Bronchial epithelial cell (primary cell): ENCODE data around the gene MPO. TPM values are rescaled to one million over a fixed set of nuclear protein-coding genes. Genes with fewer than 3 reads are reported as not detected.

Experiments
- DNase-seq: peaks from one replicate; pipeline ENCODE4 v3.0.0-alpha.2; 2010; ENCODE audit warnings: low read depth
- FAIRE-seq: peaks from 2 replicates; lab custom pipeline; 2011; peaks lifted over from hg19 to GRCh38; lab: Jason Lieb, UNC
- H3K27me3 ChIP-seq: 2 replicates; pipeline ENCODE4 v1.5.1; 2011; ENCODE audit warnings: low read length; ENCODE audit not compliant: control insufficient read depth, insufficient read depth
- H3K36me3 ChIP-seq: 2 replicates; pipeline ENCODE4 v1.5.1; 2011; ENCODE audit warnings: low read length; ENCODE audit not compliant: control insufficient read depth, insufficient read depth
- H3K4me3 ChIP-seq: 2 replicates; pipeline ENCODE4 v1.5.1; 2011; ENCODE audit warnings: mild to moderate bottlenecking, low read depth, low read length, control low read depth
- CTCF ChIP-seq: IDR thresholded peaks from 2 replicates; pipeline ENCODE4 v1.5.1; 2011; ENCODE audit warnings: mild to moderate bottlenecking, moderate library complexity, low read length, control low read depth, inconsistent platforms; ENCODE audit not compliant: insufficient read depth, severe bottlenecking
- total RNA-seq: library from RNA; depleted of rRNA; stranded (reverse); fragments of >200 nt; gene quantifications from 2 replicates; pipeline ENCODE4 v1.2.1, GENCODE V29; 2014

Gene MPO
- total RNA-seq, 1 donor from 2014 or later: not detected

DNA sequence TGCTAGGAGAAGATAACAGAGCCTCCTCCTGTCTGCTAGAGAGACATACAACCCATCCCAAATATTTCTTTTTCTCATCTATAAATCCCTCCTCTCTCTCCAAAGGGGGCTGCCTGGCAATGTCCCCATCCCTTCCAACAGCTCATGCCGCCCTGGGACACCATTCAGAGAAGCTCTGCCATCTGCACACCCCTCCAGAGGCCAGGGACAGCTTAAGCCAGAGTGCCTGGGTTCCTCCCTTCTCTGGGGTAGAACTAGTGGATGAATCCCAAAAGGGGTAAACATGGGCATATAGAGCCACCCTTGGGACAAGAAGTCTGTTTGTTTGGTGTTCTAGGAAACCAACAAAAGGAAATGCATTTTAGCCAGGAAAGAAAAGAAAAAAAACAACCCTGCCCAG lies 44.9 kb downstream of the MPO start:
- H3K36me3 ChIP-seq: no peaks in the 10 kb centered on the region
- DNase-seq: no peak
- H3K27me3 ChIP-seq: peaks cover 2% of the 10 kb centered on the region
- H3K4me3 ChIP-seq: no peak overlapping the region
- no peak for FAIRE-seq
- TF ChIP-seq CTCF: no peak

DNA sequence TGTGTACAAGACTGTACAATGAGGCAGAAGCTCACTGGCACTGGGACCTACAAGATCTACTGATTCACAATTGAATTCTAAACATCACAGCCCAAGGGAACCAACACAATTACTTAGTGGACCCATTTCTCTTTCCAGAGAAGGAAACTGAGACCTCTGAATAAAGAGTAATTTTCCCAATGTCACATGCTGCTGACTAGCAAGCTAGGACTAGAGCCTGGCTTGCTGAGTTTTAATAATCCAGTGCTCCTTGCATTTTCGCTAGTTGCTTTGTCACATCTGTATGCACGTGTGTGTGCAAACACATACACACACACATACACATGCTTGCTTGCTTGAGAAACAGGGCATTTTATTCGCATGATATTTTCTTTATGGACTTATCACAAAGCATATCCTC lies 46.2 kb downstream of the MPO start:
- peaks cover 2% of the 10 kb centered on the region for H3K27me3 ChIP-seq
- TF ChIP-seq CTCF: no peak
- FAIRE-seq (no peak), DNase-seq (no peak)
- no peak overlapping the region for H3K4me3 ChIP-seq
- H3K36me3 ChIP-seq: no peaks in the 10 kb centered on the region

DNA sequence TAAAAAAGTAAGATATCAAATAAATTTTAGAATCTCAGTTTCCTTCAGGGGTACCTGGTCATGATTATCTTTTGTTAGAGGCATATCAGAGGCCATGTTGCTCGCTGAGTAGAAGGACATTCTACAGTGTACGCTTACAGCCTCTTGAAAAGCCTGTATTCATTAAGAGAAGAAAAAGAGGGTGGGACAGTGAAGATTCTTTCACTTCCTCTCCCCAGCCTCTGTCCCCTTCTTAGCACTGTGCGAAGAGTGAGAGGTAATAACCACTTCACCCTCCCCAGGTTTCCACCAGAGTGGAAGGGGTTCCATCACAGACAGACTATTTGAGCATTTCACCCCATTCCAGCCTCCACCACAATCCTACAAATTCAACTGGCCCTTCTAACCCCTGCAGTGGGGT lies 47.2 kb downstream of the MPO start:
- Histone ChIP-seq H3K4me3 (no peak overlapping the region), H3K27me3 (peaks cover 2% of the 10 kb centered on the region), H3K36me3 (no peaks in the 10 kb centered on the region)
- DNase-seq (no peak), FAIRE-seq (no peak)
- no peak for TF ChIP-seq CTCF

DNA sequence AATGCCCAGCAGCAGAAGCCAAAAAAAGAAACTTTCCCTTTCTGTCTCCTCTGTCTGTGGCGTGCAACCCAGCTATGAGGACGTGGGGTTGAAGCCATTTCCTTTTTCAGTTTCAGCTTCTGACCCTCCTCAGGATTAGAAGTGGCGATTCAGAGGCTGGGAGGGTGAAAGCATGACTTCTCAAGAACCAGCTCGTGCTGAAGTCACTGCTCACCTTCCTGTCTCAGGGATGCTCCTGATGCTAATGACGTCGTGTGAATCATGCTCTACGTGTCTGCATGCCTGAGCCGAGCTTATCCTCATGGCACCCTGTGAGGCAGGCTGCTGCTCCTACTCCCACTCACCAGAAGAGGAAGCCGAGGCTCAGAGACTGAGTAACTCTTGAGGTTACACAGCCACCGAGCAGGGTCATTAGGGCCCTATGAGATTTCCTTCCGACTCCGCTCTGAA lies 48.0 kb downstream of the MPO start:
- Histone ChIP-seq H3K4me3 (no peak overlapping the region), H3K27me3 (no peaks in the 10 kb centered on the region), H3K36me3 (no peaks in the 10 kb centered on the region)
- FAIRE-seq (peak; percentile 52), DNase-seq (peak; percentile 94)
- no peak for TF ChIP-seq CTCF

- FAIRE-seq (no peak), DNase-seq (no peak)
- H3K4me3 ChIP-seq: no peak overlapping the region
- no peak for TF ChIP-seq CTCF
- no peaks in the 10 kb centered on the region for H3K36me3 ChIP-seq
- H3K27me3 ChIP-seq: no peaks in the 10 kb centered on the region
These were observed 49.1 kb downstream of the MPO start for GRCh38 chr17:58231641-58232040.

GRCh38 chr17:58229881-58230280 lies 50.9 kb downstream of the MPO start:
- no peaks in the 10 kb centered on the region for H3K27me3 ChIP-seq
- FAIRE-seq: no peak
- no peak for TF ChIP-seq CTCF

More at GRCh38 chr17:58229881-58230280, 50.9 kb downstream of the MPO start:
- DNase-seq: peak; percentile 75
- Histone ChIP-seq H3K36me3 (no peaks in the 10 kb centered on the region), H3K4me3 (no peak overlapping the region)
